Measurements from ENCODE around the gene CSE1L. TPM values are rescaled to one million over a fixed set of nuclear protein-coding genes. Genes with fewer than 3 reads are reported as not detected.

CSE1L gene
- total RNA-seq, 1 experiment from 2014 or later: 295 TPM

- intact Hi-C loops (cut with micrococcal nuclease): no loop called here
- no peak overlapping the region for H2AFZ ChIP-seq (ENCODE audit: low read length)
- H4K20me1 ChIP-seq (ENCODE audit: low read length): no peaks in the 10 kb centered on the region
- H3K9ac ChIP-seq (ENCODE audit: low read length): no peak overlapping the region
- no peaks in the 10 kb centered on the region for H3K4me1 ChIP-seq (ENCODE audit: insufficient read depth, low read length)
- H3F3A ChIP-seq (ENCODE audit: low read length, unreplicated experiment): peaks cover 4% of the 10 kb centered on the region
- no peaks in the 10 kb centered on the region for H3K27me3 ChIP-seq (ENCODE audit: low read length)
- DNase-seq (no peak), ATAC-seq (no peak)
- H3K79me2 ChIP-seq (ENCODE audit: low read length): no peaks in the 10 kb centered on the region
- no TSS peak for BruUV-seq (replicated peaks)
- H3K4me3 ChIP-seq (ENCODE audit: low read length): no peak overlapping the region
- POLR2A ChIA-PET (ENCODE audit: unreplicated experiment): no interaction called here
- peaks cover 76% of the 10 kb centered on the region for H3K36me3 ChIP-seq (ENCODE audit: low read depth, low read length)
- H3K27ac ChIP-seq (ENCODE audit: low read length): no peak overlapping the region
- H3K4me2 ChIP-seq (ENCODE audit: low read length): no peak overlapping the region
- H3K9me3 ChIP-seq (ENCODE audit: low read length): no peaks in the 10 kb centered on the region
- H3K9me2 ChIP-seq (replicated peaks; ENCODE audit: low read length): no peaks in the 10 kb centered on the region
- TF ChIP-seq EZH2 (IDR thresholded peaks at IDR 0.05; ENCODE audit: low read length, unreplicated experiment) (no peak), CTCF (conservative IDR thresholded peaks at IDR 0.05; ENCODE audit: low read depth, low read length) (no peak), EZH2phosphoT487 (IDR thresholded peaks at IDR 0.05; ENCODE audit: borderline replicate concordance, low read length) (no peak)
- CTCF ChIA-PET: no interaction called here
Measured at GRCh38 chr20:49096203-49096730, 50.2 kb downstream of the CSE1L start.

GRCh38 chr20:49097159-49097558 lies 51.0 kb downstream of the CSE1L start:
- CTCF ChIA-PET: interaction anchor here (0.6 kb wide), 1 partner anchor 120 kb away, joined by 4 read pairs; no protein-coding TSS in a partner anchor
- Histone ChIP-seq H3K4me3 (ENCODE audit: low read length) (no peak overlapping the region), H3K4me1 (ENCODE audit: insufficient read depth, low read length) (no peaks in the 10 kb centered on the region), H3K79me2 (ENCODE audit: low read length) (no peaks in the 10 kb centered on the region), H3K9ac (ENCODE audit: low read length) (no peak overlapping the region), H3K27me3 (ENCODE audit: low read length) (no peaks in the 10 kb centered on the region), H3K9me2 (replicated peaks; ENCODE audit: low read length) (no peaks in the 10 kb centered on the region), H3K9me3 (ENCODE audit: low read length) (no peaks in the 10 kb centered on the region), H2AFZ (ENCODE audit: low read length) (no peak overlapping the region), H3F3A (ENCODE audit: low read length, unreplicated experiment) (peaks cover 4% of the 10 kb centered on the region), H3K27ac (ENCODE audit: low read length) (no peak overlapping the region), H4K20me1 (ENCODE audit: low read length) (no peaks in the 10 kb centered on the region), H3K36me3 (ENCODE audit: low read depth, low read length) (peaks cover 76% of the 10 kb centered on the region), H3K4me2 (ENCODE audit: low read length) (no peak overlapping the region)
- intact Hi-C loops (cut with micrococcal nuclease): no loop called here
- DNase-seq: no peak
- POLR2A ChIA-PET (ENCODE audit: unreplicated experiment): no interaction called here
- ATAC-seq: no peak
- no TSS peak for BruUV-seq (replicated peaks)
- TF ChIP-seq EZH2 (IDR thresholded peaks at IDR 0.05; ENCODE audit: low read length, unreplicated experiment): no peak

GRCh38 chr20:49098136-49098535 lies 52.0 kb downstream of the CSE1L start:
- ChIA-PET POLR2A (ENCODE audit: unreplicated experiment) (no interaction called here), CTCF (no interaction called here)
- no peaks in the 10 kb centered on the region for H3F3A ChIP-seq (ENCODE audit: low read length, unreplicated experiment)
- no peaks in the 10 kb centered on the region for H4K20me1 ChIP-seq (ENCODE audit: low read length)
- DNase-seq (no peak), ATAC-seq (no peak)
- TF ChIP-seq CTCF (conservative IDR thresholded peaks at IDR 0.05; ENCODE audit: low read depth, low read length) (no peak), EZH2 (IDR thresholded peaks at IDR 0.05; ENCODE audit: low read length, unreplicated experiment) (no peak), EZH2phosphoT487 (IDR thresholded peaks at IDR 0.05; ENCODE audit: borderline replicate concordance, low read length) (no peak)
- no peaks in the 10 kb centered on the region for H3K79me2 ChIP-seq (ENCODE audit: low read length)
- no peaks in the 10 kb centered on the region for H3K27me3 ChIP-seq (ENCODE audit: low read length)
- no peaks in the 10 kb centered on the region for H3K9me3 ChIP-seq (ENCODE audit: low read length)
- H3K4me1 ChIP-seq (ENCODE audit: insufficient read depth, low read length): no peaks in the 10 kb centered on the region
- H3K36me3 ChIP-seq (ENCODE audit: low read depth, low read length): peaks cover 78% of the 10 kb centered on the region
- H3K9ac ChIP-seq (ENCODE audit: low read length): no peak overlapping the region
- BruUV-seq (replicated peaks): no TSS peak
- no peaks in the 10 kb centered on the region for H3K9me2 ChIP-seq (replicated peaks; ENCODE audit: low read length)
- H3K4me3 ChIP-seq (ENCODE audit: low read length): no peak overlapping the region
- intact Hi-C loops (cut with micrococcal nuclease): no loop called here
- H3K4me2 ChIP-seq (ENCODE audit: low read length): no peak overlapping the region
- H3K27ac ChIP-seq (ENCODE audit: low read length): no peak overlapping the region
- no peak overlapping the region for H2AFZ ChIP-seq (ENCODE audit: low read length)
